GM19455 (cell line): ENCODE measurements around the gene LRRC75A.
"Not testable (repeated sequence)": the region's sequence is repeated elsewhere in the genome, so short reads cannot be mapped to it uniquely, and the experiment has no call there.

ENCODE experiments used
- ATAC-seq: cut with Tn5 transposase; IDR thresholded peaks from one replicate; pipeline ENCODE4 v1.9.1; 2021; ENCODE audit not compliant: unreplicated experiment

The LRRC75A gene

DNA sequence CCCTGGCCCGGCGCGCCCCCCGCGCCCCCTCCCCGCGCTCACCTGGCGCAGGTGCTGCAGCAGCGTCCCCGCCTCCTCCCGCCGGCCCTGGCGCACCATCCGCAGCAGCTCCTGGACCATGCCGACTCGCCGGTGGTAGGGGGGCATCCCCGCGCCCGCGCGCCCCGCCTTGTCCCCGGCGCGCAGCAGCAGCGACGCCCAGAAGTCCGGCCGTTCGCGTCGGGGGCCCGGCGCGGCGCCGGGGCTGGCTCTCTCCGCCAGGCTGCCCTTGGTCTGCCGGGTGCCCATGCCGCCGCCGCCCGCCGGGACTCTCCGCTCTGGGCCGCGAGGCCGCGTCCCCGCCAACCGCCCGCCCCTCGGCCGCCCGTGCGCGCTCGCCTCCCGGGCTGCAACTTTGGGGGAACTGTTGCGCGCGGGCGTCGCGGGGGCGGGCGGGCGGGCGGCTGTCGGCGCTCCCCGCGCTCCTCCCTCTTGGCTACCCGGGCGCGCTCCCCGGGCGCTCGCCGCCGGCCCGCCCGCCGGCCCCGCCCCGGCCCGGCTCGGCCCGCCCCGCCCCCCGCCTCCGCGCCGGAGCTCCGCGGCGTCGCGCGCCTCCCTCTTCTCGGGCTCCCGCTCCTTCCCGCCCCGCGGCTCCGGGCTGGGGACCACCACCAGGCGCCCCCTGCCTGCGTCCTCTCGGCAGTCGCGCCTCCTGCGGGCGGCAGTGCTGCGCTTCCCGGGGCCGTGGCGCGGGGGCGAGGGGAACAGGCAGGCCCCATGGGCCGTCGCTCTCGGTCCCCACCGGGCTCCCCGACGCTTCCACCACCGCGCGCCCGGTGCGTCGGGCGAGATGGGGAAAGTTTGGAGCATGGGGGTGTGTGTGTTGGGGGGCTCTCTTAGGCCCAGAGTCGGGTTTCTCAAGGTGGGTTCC is at the start of gene LRRC75A:
Gene LRRC75A, minus strand, starts transcription at position 491 of the 910 bp plus-strand sequence. Its CDS starts 203 bp downstream, at position 288.
- peak; percentile 67 for ATAC-seq

DNA sequence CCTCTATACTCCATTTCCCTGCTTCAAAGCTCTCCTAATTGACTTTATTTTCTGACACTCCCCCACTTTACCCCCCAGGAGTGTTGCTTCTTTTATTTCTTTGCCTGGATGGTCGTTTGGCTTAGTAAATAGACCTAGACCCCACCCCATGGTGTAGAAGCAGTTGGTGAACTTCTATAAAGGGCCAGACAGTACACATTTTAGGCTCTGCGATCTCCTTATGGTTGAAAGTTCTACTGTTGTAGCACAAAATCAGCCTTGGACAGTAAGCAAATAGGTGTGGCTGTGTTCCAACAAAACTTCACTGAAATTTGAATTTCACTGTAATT is 45.1 kb upstream of the LRRC75A start:
- no peak for ATAC-seq

- ATAC-seq, result no peak
Observed at GRCh38 chr17:16534236-16534635, 42.2 kb upstream of the LRRC75A start.

- ATAC-seq, result no peak
Observed at GRCh38 chr17:16529906-16530305, 37.9 kb upstream of the LRRC75A start.

GRCh38 chr17:16527298-16527697 is 35.3 kb upstream of the LRRC75A start:
- ATAC-seq, result no peak

DNA sequence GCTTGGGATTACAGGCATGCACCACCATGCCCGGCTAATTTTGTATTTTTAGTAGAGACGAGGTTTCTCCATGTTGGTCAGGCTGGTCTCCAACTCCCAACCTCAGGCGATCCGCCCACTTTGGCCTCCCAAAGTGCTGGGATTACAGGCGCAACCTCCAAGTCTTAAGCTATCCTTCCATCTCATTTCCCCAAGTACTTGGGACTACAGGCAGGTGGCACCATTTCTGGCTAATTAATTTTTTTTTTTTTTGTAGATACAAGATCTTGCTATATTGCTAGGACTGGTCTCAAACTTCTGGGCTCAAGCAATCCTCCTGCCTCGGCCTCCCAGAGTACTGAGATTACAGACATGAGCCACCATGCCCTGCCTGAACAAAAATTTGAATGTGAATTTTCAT is 33.6 kb upstream of the LRRC75A start:
- ATAC-seq, result not testable (repeated sequence)

DNA sequence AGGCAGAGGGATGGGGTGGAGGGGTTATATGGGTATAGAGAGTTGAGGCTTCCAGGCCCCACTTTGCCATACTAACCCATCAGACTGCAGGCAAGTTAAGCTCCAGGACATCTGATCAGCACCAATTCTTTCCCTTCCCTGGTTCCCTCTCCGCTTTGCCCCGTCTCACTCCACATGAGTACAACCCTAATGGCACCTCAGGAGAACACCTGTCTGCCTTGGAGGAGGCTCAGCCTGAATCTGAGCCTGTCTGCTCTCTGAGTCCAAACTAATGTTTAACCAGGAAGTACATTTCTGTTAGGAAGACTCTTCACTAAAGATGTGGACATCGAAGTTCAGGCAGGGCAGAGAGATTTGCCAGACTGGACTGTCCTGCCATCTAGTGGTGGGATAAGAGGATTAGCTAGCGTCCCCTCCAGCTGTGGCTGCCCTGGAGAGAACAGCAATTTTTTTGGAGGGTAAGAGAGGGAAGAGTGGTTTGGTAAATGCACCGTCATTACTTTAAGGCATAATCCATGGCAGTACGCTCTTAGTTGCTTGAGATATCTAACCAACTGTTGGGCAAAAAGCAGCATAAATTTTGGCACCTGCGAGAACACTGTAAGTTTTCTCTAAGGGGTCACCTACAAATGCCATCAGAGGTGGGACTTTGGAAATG is 29.2 kb upstream of the LRRC75A start:
- ATAC-seq, result no peak

- ATAC-seq, result no peak
Observed at GRCh38 chr17:16519021-16519420, 27.0 kb upstream of the LRRC75A start.

GRCh38 chr17:16517477-16517876 is 25.5 kb upstream of the LRRC75A start:
- ATAC-seq, result no peak

GRCh38 chr17:16516594-16517051 is 24.6 kb upstream of the LRRC75A start:
- no peak for ATAC-seq

- no peak for ATAC-seq
Observed at GRCh38 chr17:16515933-16516332, 23.9 kb upstream of the LRRC75A start.

GRCh38 chr17:16513873-16514272 is 21.9 kb upstream of the LRRC75A start:
- ATAC-seq, result no peak

DNA sequence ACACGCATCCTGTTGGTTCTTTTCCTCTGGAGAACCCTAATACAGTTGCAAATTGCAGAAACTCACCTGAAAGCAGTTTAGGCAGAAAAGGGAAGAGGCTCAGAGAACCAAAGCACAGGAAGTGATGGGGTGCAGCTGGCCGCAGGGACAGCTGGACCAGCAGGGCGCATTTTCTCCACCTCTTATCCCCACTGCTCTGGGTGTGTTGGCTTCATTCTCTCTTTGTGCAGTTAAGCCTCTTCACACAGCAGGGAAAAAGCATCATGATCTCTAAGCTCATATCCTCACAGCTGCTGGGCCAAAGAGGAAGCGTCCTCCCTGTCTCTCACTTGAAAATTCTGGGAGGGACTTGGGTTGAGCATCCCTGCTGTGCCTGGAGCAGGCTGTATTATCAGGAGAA is 20.0 kb upstream of the LRRC75A start:
- ATAC-seq, result no peak

DNA sequence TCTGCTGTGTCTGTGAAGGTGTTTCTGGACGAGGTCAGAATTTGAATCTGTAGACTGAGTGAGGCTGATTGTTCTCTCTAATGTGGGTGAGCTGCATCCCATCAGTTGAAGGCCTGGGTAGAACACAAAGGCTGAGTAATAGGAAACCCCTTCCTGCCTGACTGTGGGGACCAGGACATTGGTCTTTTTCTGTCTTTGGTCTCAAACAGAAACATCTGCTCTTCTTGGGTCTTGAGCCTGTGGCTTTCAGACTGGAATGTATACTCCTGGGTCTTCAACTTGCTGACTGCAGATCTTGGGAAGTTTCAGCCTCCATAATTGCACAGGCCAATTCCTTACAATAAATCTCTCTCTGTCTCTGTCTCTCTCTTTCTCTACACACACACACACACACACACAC is 19.6 kb upstream of the LRRC75A start:
- no peak for ATAC-seq

DNA sequence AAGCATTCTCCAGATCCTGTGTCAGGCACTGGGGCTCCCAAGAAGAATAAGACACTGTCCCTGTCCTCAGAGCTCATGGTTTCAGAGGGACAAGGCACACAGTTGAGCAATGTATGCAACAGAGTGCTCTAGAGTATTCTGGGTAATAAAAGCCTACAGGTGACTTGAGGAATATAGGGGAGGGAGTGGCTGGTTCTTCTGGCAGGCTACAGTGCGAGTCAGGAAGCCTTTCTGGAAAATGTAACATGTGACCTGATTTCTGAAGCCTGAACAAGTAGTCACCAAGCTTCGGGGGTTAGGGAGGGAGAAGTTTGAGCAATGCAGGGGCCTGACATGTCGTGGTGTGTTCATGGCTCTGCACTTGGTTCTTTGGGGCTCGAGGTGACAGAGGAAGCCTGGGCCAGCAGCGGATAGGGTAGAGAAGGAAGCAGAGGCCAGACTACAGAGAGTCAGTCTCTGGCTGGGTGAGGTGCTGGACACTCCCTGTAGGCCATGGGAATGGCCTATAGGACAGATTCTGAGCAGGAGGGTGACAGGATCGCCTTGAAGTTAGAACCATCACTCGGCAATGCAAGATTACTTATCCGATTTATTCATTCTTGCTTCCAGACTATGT is 16.0 kb upstream of the LRRC75A start:
- ATAC-seq, result no peak

GRCh38 chr17:16506188-16506587 is 14.2 kb upstream of the LRRC75A start:
- ATAC-seq, result no peak

GRCh38 chr17:16504984-16505383 is 13.0 kb upstream of the LRRC75A start:
- no peak for ATAC-seq

DNA sequence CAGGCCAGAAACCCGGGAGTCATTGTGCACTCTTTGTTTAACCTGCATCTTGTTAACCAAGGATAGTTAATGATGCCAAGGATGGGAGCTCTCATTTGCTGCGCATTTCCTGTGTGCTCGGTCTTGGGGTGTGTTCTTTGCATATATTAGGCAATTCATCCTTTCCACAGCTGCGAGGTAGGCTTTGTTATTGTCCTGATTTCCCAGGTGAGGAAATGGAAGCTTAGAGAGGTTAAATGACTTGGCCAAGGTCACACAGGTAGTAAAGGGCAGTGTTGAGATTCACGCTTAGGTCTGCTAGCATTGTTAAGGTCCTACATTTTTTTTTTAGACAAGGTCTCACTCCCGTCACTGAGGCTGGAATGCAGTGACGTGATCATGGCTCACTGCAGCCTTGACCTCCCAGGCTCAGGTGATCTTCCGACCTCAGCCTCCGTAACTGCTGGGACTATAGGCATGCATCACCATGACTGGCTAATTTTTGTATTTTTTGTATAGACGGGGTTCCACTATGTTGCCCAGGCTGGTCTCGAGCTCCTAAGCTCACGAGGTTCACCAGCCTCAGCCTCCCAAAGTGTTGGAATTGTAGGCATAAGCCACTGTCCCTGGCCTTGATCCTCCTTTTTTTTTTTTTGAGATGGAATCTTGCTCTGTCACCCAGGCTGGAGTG is 5.0 kb upstream of the LRRC75A start:
- no peak for ATAC-seq

DNA sequence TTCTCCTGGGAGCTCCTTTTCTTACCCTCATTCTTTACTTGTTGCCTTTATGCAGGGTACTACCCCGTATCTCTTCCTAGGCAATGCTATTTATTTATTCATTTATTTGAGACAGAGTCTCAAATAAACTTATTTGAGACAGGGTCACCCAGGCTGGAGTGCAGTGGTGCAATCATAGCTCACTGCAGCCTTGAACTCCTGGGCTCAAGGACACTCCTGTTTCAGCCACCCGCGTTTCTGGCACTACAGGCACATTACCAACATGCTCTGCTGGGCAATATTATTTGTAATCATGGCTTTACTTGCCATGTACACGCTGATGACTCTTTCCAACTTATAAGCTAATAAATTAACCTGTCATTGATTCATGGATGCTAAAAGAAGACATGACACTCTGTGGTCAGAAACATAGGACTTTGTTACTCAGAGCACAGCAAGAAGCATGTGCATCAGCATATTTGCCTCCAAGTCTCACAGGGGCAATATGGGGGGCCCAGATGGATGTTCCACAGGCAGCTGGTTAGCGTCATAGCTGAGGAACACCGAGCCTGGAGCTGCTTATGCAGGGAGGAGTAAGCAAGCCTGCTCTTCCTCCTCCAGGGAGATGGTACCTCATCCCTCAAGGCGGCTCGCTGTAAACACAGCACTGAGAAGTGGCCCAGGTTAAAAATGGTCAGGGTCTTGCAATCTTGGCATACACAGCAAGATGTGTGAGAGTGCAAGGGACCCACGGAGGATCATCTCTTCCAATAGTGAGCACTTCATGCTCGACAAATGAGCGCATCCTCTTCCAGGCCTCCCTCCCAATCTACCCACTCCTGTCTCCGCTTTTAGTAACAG is 4.2 kb upstream of the LRRC75A start:
- no peak for ATAC-seq

DNA sequence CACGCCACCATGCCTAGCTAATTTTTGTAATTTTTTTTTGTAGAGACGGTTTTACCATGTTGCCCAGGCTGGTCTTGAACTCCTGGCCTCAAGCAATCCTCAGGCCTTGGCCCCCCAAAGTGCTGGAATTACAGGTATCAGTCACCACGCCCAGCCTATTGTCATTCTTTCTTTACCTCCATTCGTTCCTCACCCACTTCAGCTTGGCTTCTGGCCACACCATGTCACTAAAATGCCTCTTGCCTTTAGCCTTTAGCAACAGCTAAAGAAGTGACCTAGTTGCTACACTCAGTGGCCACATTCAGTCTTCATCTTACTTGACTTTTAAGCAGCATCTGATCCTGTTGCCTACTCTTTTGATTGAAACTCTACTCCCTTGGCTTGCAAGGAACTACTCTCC is 3.6 kb upstream of the LRRC75A start:
- no peak for ATAC-seq
